GM19455 (cell line): Measurements from ENCODE around the gene TTLL11.

Experiments
- ATAC-seq: cut with Tn5 transposase; IDR thresholded peaks from one replicate; pipeline ENCODE4 v1.9.1; 2021; ENCODE audit not compliant: unreplicated experiment

The TTLL11 gene

GRCh38 chr9:121838746-121839669 lies 254.1 kb downstream of the TTLL11 start:
- ATAC-seq = no peak

GRCh38 chr9:121837113-121837961 lies 255.8 kb downstream of the TTLL11 start:
- ATAC-seq = no peak

GRCh38 chr9:121836366-121836885 lies 256.7 kb downstream of the TTLL11 start:
- no peak for ATAC-seq

- no peak for ATAC-seq
Observed at GRCh38 chr9:121835587-121836365, 257.3 kb downstream of the TTLL11 start.

GRCh38 chr9:121833061-121833460 lies 260.0 kb downstream of the TTLL11 start:
- ATAC-seq = no peak

- no peak for ATAC-seq
Observed at GRCh38 chr9:121831869-121832268, 261.2 kb downstream of the TTLL11 start.

GRCh38 chr9:121830441-121831140 lies 262.5 kb downstream of the TTLL11 start:
- no peak for ATAC-seq

GRCh38 chr9:121827251-121827967 lies 265.7 kb downstream of the TTLL11 start:
- no peak for ATAC-seq

- no peak for ATAC-seq
Observed at GRCh38 chr9:121826711-121827110, 266.4 kb downstream of the TTLL11 start.

GRCh38 chr9:121825031-121825691 lies 267.9 kb downstream of the TTLL11 start:
- no peak for ATAC-seq

- no peak for ATAC-seq
Observed at GRCh38 chr9:121824651-121825030, 268.5 kb downstream of the TTLL11 start.

GRCh38 chr9:121823451-121824169 lies 269.5 kb downstream of the TTLL11 start:
- no peak for ATAC-seq

- ATAC-seq = no peak
Observed at GRCh38 chr9:121822093-121823085, 270.7 kb downstream of the TTLL11 start.

GRCh38 chr9:121821326-121821725 lies 271.8 kb downstream of the TTLL11 start:
- ATAC-seq = no peak

GRCh38 chr9:121820286-121821005 lies 272.7 kb downstream of the TTLL11 start:
- no peak for ATAC-seq

GRCh38 chr9:121819428-121820231 lies 273.5 kb downstream of the TTLL11 start:
- no peak for ATAC-seq
